H1 (cell line): ENCODE measurements around the gene SLC1A2. TPM values are rescaled to one million over a fixed set of nuclear protein-coding genes. Genes with fewer than 3 reads are reported as not detected.

ENCODE experiments used
- FOSL1 ChIP-seq: IDR thresholded peaks from 2 replicates; pipeline ENCODE4 v1.6.1; 2011; ENCODE audit warnings: mild to moderate bottlenecking, low read depth, low read length, moderate library complexity; ENCODE audit not compliant: insufficient read depth
- KDM5A ChIP-seq: fragments of 200-600 bp; IDR thresholded peaks from 2 replicates; pipeline ENCODE4 v1.7.1; 2012; ENCODE audit warnings: mild to moderate bottlenecking, low read length, inconsistent platforms, mixed read lengths
- NANOG ChIP-seq: IDR thresholded peaks from 2 replicates; pipeline ENCODE4 v1.6.1; 2011; ENCODE audit warnings: low read length, low read depth, mild to moderate bottlenecking, inconsistent platforms; ENCODE audit not compliant: insufficient read depth, poor library complexity, severe bottlenecking
- POU5F1 ChIP-seq: IDR thresholded peaks from 2 replicates; pipeline ENCODE4 v1.6.1; 2011; ENCODE audit warnings: low read depth, mild to moderate bottlenecking, low read length, moderate library complexity
- RAD21 ChIP-seq, 2 experiments: IDR thresholded peaks in 1 of 2; conservative IDR thresholded peaks in 1 of 2; 2 replicates each; pipeline ENCODE4 v1.6.1; 2011; ENCODE audit warnings: low read depth in 2 of 2, low read length in 2 of 2, improper control_type of control experiment in 1 of 2, inconsistent platforms in 1 of 2, mild to moderate bottlenecking in 1 of 2, moderate library complexity in 1 of 2
- SAP30 ChIP-seq: fragments of 300-600 bp; sonication (generic); IDR thresholded peaks from 2 replicates; pipeline ENCODE4 v1.7.1; 2012; ENCODE audit warnings: low read length, moderate library complexity, mild to moderate bottlenecking, inconsistent platforms; ENCODE audit not compliant: insufficient read depth, insufficient replicate concordance
- TAF7 ChIP-seq: optimal IDR thresholded peaks from 2 replicates; pipeline ENCODE3; 2011; ENCODE audit warnings: low read depth, mild to moderate bottlenecking, inconsistent platforms, low read length, moderate library complexity, borderline replicate concordance
- USF2 ChIP-seq: IDR thresholded peaks from 2 replicates; pipeline ENCODE4 v1.6.1; 2011; ENCODE audit warnings: low read length, improper control_type of control experiment
- polyA plus RNA-seq, 7 experiments: library from polyadenylated mRNA; depleted of rRNA in 3 of 7; stranded (reverse) in 5 of 7; unstranded in 2 of 7; fragments of >200 nt in 5 of 7; fragments of 200-250 nt in 2 of 7; gene quantifications; 1 replicate in 5 of 7; 2 replicates in 1 of 7; 4 replicates in 1 of 7; pipeline versions ENCODE4 v1.2.1 to v1.2.3, GENCODE V29; 2011 to 2013; ENCODE audit warnings: missing spikeins in 2 of 7, mixed read lengths in 2 of 7
- total RNA-seq: library from RNA; stranded (reverse); fragmentation: NEBNext Ultra II Directional; extraction: Animal tissue kit (Norgen Biotek cat#: 25700); gene quantifications from 2 replicates; pipeline ENCODE4 v1.2.1, GENCODE V29; 2021

Gene SLC1A2
- total and polyA plus RNA-seq, 2 of the 8 experiments (the other 6 are each of a cell fraction or from before 2014, with no cell fraction given), result 0.57 to 1.2 TPM

DNA sequence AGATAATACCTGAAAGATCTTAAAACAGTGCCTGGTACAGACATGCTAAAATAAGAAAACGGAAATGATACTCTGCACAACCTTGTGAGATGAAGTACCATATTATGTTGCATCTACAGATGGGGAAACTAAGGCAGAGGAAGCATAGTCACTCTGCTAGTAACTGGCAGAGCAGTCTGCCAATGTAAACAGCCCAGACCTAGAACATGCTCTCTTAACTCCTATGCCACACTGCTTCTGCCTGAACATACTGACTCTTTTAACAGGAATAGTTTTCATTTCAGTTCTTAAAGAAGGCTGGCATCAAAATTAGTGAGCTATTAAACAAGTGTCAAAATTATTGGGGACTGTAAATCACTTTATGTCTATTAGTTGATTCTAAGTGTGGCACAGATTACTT, 180.5 kb downstream of the SLC1A2 start (continued):
- TF ChIP-seq USF2 (no peak), POU5F1 (no peak), TAF7 (no peak), KDM5A (no peak), RAD21 (IDR thresholded peaks at IDR 0.05 in 1 of 2, conservative IDR thresholded peaks at IDR 0.05 in 1 of 2; ENCODE audit: low read depth in 2 of 2, low read length in 2 of 2) (no peak), NANOG (no peak), SAP30 (no peak), FOSL1 (no peak)
